ENCODE data around the gene PHLDB2. TPM values are rescaled to one million over a fixed set of nuclear protein-coding genes. Genes with fewer than 3 reads are reported as not detected.

PHLDB2 gene
- total RNA-seq, 2 experiments from 2014 or later: 5.8 to 6.0 TPM

- Mint-ChIP-seq H3K4me3 (peak overlapping the region; percentile 95), H3K4me1 (ENCODE audit: low read depth) (peaks cover 69% of the 10 kb centered on the region), H3K9me3 (no peaks in the 10 kb centered on the region), H3K36me3 (ENCODE audit: low read depth) (peaks cover 47% of the 10 kb centered on the region), H3K27me3 (no peaks in the 10 kb centered on the region), H3K27ac (no peak overlapping the region)
- TF ChIP-seq CTCF (IDR thresholded peaks at IDR 0.05): no peak
- ChIA-PET POLR2A (interaction anchor here (0.8 to 2.3 kb wide), 3 partner anchors 9 to 315 kb away, joined by 3 to 15 read pairs (median 3); no protein-coding TSS in a partner anchor), CTCF (interaction anchor here (0.8 to 1.8 kb wide), 2 partner anchors 14 to 33 kb away, joined by 4 to 5 read pairs; no protein-coding TSS in a partner anchor)
- Histone ChIP-seq H3K9me3 (ENCODE audit: control insufficient read depth in 1 of 2, insufficient read depth in 1 of 2, low read length in 2 of 2) (no peaks in the 10 kb centered on the region), H3K27me3 (ENCODE audit: control insufficient read depth in 1 of 2, insufficient read depth in 2 of 2, low read length in 2 of 2) (no peaks in the 10 kb centered on the region), H3K4me1 (ENCODE audit: insufficient read depth, low read length) (peaks cover 11% of the 10 kb centered on the region), H3K4me3 (ENCODE audit: low read length) (no peak overlapping the region), H3K36me3 (ENCODE audit: insufficient read depth, low read length) (peaks cover 6% of the 10 kb centered on the region), H3K27ac (ENCODE audit: low read depth in 1 of 2, low read length in 2 of 2) (no peak overlapping the region)
- ATAC-seq (ENCODE audit: poor library complexity) (no peak), DNase-seq (no peak)
- intact Hi-C loops (cut with DNase I, micrococcal nuclease): no loop called here
These were observed 121.8 kb downstream of the PHLDB2 start for GRCh38 chr3:111980716-111981456.

- Histone ChIP-seq H3K9me3 (ENCODE audit: control insufficient read depth in 1 of 2, insufficient read depth in 1 of 2, low read length in 2 of 2) (no peaks in the 10 kb centered on the region), H3K4me1 (ENCODE audit: insufficient read depth, low read length) (peaks cover 11% of the 10 kb centered on the region), H3K36me3 (ENCODE audit: insufficient read depth, low read length) (peaks cover 8% of the 10 kb centered on the region), H3K27me3 (ENCODE audit: control insufficient read depth in 1 of 2, insufficient read depth in 2 of 2, low read length in 2 of 2) (no peaks in the 10 kb centered on the region), H3K27ac (ENCODE audit: low read depth in 1 of 2, low read length in 2 of 2) (no peak overlapping the region), H3K4me3 (ENCODE audit: low read length) (no peak overlapping the region)
- Mint-ChIP-seq H3K9me3 (no peaks in the 10 kb centered on the region), H3K27ac (no peak overlapping the region), H3K27me3 (no peaks in the 10 kb centered on the region), H3K36me3 (ENCODE audit: low read depth) (peaks cover 52% of the 10 kb centered on the region), H3K4me1 (ENCODE audit: low read depth) (peaks cover 74% of the 10 kb centered on the region), H3K4me3 (peak overlapping the region; percentile 52)
- TF ChIP-seq CTCF (IDR thresholded peaks at IDR 0.05): no peak
- intact Hi-C loops (cut with DNase I, micrococcal nuclease): no loop called here
- POLR2A ChIA-PET: interaction anchor here (0.8 to 1.2 kb wide), 2 partner anchors 8 to 315 kb away, joined by 3 read pairs; no protein-coding TSS in a partner anchor
- CTCF ChIA-PET: interaction anchor here (1.8 kb wide), 1 partner anchor 32 kb away, joined by 5 read pairs; no protein-coding TSS in a partner anchor
- ATAC-seq (ENCODE audit: poor library complexity): no peak
- DNase-seq: no peak
These were observed 122.3 kb downstream of the PHLDB2 start for GRCh38 chr3:111981457-111981763.

- peaks cover 85% of the 10 kb centered on the region for H3K4me1 Mint-ChIP-seq (ENCODE audit: low read depth)
- no peak overlapping the region for H3K4me3 Mint-ChIP-seq
- no peaks in the 10 kb centered on the region for H3K27me3 Mint-ChIP-seq
- peaks cover 71% of the 10 kb centered on the region for H3K36me3 Mint-ChIP-seq (ENCODE audit: low read depth)
- Histone ChIP-seq H3K27ac (ENCODE audit: low read depth in 1 of 2, low read length in 2 of 2) (no peak overlapping the region), H3K36me3 (ENCODE audit: insufficient read depth, low read length) (peaks cover 37% of the 10 kb centered on the region), H3K27me3 (ENCODE audit: control insufficient read depth in 1 of 2, insufficient read depth in 2 of 2, low read length in 2 of 2) (no peaks in the 10 kb centered on the region), H3K4me3 (ENCODE audit: low read length) (no peak overlapping the region), H3K9me3 (ENCODE audit: control insufficient read depth in 1 of 2, insufficient read depth in 1 of 2, low read length in 2 of 2) (no peaks in the 10 kb centered on the region), H3K4me1 (ENCODE audit: insufficient read depth, low read length) (peaks cover 6% of the 10 kb centered on the region)
- peak overlapping the region; percentile 57 for H3K27ac Mint-ChIP-seq
- ATAC-seq (ENCODE audit: poor library complexity) (no peak), DNase-seq (no peak)
- H3K9me3 Mint-ChIP-seq: no peaks in the 10 kb centered on the region
- TF ChIP-seq CTCF (IDR thresholded peaks at IDR 0.05): no peak
- intact Hi-C loops (cut with DNase I, micrococcal nuclease): loop anchor here in 1 of 2 experiments (5.0 kb wide), 1 partner anchor 58 kb away; no protein-coding TSS in a partner anchor
- ChIA-PET CTCF (interaction anchor here (0.7 to 1.2 kb wide), 2 partner anchors 17 to 29 kb away, joined by 3 to 4 read pairs; no protein-coding TSS in a partner anchor), POLR2A (no interaction called here)
These were observed 125.7 kb downstream of the PHLDB2 start for GRCh38 chr3:111984636-111985298.
